WTC11 (cell line): ENCODE results near the gene OR10G6.

ENCODE experiments used
- CTCF ChIP-seq: fragments of 200-600 bp; IDR thresholded peaks from 2 replicates; pipeline ENCODE4 v1.8.0; 2022; ENCODE audit warnings: antibody characterized with exemption
- MLX ChIP-seq: sonication (generic); formaldehyde crosslinking; IDR thresholded peaks from 2 replicates; pipeline ENCODE4 v1.8.1; 2023; ENCODE audit warnings: mild to moderate bottlenecking, missing genetic modification reagents, moderate library complexity
- ZNF263 ChIP-seq: sonication (generic); formaldehyde crosslinking; IDR thresholded peaks from 2 replicates; pipeline ENCODE4 v1.8.1; 2022; ENCODE audit warnings: low read depth, mild to moderate bottlenecking, moderate library complexity, missing genetic modification reagents

GRCh38 chr11:123945132-123945531, 49.8 kb downstream of the OR10G6 start:
- no peak for TF ChIP-seq CTCF
- TF ChIP-seq ZNF263 (CRISPR knock-in tag) = no peak
- no peak for TF ChIP-seq MLX (CRISPR knock-in tag)
